ENCODE results near the gene CEACAM16. TPM values are rescaled to one million over a fixed set of nuclear protein-coding genes. Genes with fewer than 3 reads are reported as not detected.

The CEACAM16 gene
- total and polyA plus RNA-seq, 9 of the 15 experiments (the other 6 are each of a cell fraction or from before 2014, with no cell fraction given): not detected

DNA sequence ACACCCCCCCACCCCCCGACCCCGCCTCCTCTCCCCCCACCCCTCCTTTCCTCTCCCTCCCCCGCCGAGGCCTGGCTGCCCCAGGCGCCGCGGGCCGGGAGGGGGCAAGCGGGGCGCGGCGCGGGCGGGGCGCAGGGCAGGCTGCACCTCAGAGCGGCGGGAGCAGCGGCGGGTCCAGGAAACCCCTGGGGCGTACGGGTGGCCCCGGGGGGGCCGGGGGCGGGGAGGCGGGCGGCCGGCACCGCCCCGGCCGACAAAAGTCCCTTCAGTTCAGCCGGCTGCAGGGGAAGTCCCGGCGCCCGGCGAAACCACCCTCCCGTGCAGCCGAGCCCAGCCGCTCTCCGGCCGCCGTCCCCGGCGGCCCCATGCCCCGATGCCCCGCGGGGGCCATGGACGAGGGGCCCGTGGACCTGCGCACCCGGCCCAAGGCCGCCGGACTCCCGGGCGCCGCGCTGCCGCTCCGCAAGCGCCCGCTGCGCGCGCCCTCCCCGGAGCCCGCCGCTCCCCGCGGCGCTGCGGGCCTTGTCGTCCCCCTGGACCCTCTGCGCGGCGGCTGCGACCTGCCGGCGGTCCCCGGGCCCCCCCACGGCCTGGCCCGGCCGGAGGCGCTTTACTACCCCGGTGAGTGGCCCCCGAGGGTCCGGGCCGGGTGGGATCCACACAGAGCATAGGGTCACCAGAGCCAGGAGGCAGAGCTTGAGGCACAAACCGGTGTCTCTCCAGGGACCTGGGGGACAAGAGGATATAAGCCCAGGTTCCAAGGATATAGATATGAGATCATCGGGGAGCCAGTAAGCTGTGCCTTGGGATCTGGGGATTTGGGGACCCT lies 49.7 kb downstream of the CEACAM16 start, which contains the start of gene BCL3 (continued):
- TF ChIP-seq CHD1 (IDR thresholded peaks at IDR 0.05; ENCODE audit: low read length) (peak; percentile 46), HNRNPL (IDR thresholded peaks at IDR 0.05; ENCODE audit: low read depth, low read length) (peak; percentile 10; the same call in 1 of the 2 replicates), TBP (optimal IDR thresholded peaks at IDR 0.05; ENCODE audit: low read depth, low read length) (no peak)
- TF ChIP-seq, protein P1, sequence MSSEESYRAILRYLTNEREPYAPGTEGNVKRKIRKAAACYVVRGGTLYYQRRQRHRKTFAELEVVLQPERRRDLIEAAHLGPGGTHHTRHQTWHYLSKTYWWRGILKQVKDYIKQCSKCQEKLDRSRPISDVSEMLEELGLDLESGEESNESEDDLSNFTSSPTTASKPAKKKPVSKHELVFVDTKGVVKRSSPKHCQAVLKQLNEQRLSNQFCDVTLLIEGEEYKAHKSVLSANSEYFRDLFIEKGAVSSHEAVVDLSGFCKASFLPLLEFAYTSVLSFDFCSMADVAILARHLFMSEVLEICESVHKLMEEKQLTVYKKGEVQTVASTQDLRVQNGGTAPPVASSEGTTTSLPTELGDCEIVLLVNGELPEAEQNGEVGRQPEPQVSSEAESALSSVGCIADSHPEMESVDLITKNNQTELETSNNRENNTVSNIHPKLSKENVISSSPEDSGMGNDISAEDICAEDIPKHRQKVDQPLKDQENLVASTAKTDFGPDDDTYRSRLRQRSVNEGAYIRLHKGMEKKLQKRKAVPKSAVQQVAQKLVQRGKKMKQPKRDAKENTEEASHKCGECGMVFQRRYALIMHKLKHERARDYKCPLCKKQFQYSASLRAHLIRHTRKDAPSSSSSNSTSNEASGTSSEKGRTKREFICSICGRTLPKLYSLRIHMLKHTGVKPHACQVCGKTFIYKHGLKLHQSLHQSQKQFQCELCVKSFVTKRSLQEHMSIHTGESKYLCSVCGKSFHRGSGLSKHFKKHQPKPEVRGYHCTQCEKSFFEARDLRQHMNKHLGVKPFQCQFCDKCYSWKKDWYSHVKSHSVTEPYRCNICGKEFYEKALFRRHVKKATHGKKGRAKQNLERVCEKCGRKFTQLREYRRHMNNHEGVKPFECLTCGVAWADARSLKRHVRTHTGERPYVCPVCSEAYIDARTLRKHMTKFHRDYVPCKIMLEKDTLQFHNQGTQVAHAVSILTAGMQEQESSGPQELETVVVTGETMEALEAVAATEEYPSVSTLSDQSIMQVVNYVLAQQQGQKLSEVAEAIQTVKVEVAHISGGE (CRISPR knock-in tag; IDR thresholded peaks at IDR 0.05): peak in 1 of 3 experiments; percentile 66; a peak in 2 of 6 replicates
- TF ChIP-seq, protein P2, sequence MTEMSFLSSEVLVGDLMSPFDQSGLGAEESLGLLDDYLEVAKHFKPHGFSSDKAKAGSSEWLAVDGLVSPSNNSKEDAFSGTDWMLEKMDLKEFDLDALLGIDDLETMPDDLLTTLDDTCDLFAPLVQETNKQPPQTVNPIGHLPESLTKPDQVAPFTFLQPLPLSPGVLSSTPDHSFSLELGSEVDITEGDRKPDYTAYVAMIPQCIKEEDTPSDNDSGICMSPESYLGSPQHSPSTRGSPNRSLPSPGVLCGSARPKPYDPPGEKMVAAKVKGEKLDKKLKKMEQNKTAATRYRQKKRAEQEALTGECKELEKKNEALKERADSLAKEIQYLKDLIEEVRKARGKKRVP (CRISPR knock-in tag; IDR thresholded peaks at IDR 0.05): no peak
